HepG2 (cell line): Measurements from ENCODE around the gene SCNM1. TPM values are rescaled to one million over a fixed set of nuclear protein-coding genes. Genes with fewer than 3 reads are reported as not detected.

Experiments used
- GATAD2A ChIP-seq: IDR thresholded peaks from 2 replicates; pipeline ENCODE4 v1.6.1; 2016
- HDAC2 ChIP-seq: sonication (generic); formaldehyde crosslinking; IDR thresholded peaks from 2 replicates; pipeline ENCODE4 v1.4.0; 2020; ENCODE audit warnings: missing genetic modification reagents
- HOXD1 ChIP-seq: sonication (generic); formaldehyde crosslinking; IDR thresholded peaks from 2 replicates; pipeline ENCODE4 v1.5.0; 2020; ENCODE audit warnings: missing genetic modification reagents
- LCORL ChIP-seq, 2 experiments: fragments of 450-650 bp in 1 of 2; sonication (generic) in 1 of 2; formaldehyde crosslinking in 1 of 2; IDR thresholded peaks; 2 replicates each; pipeline versions ENCODE4 v1.5.0 to v1.6.1; 2017 to 2020; ENCODE audit warnings: antibody characterized with exemption in 1 of 2, missing genetic modification reagents in 1 of 2
- MTA1 ChIP-seq: sonication (generic); formaldehyde crosslinking; IDR thresholded peaks from 2 replicates; pipeline ENCODE4 v1.4.0; 2020; ENCODE audit warnings: missing genetic modification reagents, mild to moderate bottlenecking, borderline replicate concordance
- MXI1 ChIP-seq: IDR thresholded peaks from 3 replicates; pipeline ENCODE4 v1.6.1; 2012; ENCODE audit warnings: low read depth, low read length, inconsistent platforms, borderline replicate concordance
- TBL1XR1 ChIP-seq: fragments of 150-350 bp; IDR thresholded peaks from 2 replicates; pipeline ENCODE4 v1.6.1; 2014; ENCODE audit warnings: borderline replicate concordance, low read length; ENCODE audit not compliant: partially characterized antibody
- USF2 ChIP-seq, 2 experiments: sonication (generic) in 1 of 2; formaldehyde crosslinking in 1 of 2; IDR thresholded peaks; 2 replicates each; pipeline versions ENCODE4 v1.5.1 to v1.6.1; 2011 to 2020; ENCODE audit warnings: borderline replicate concordance in 1 of 2, low read depth in 1 of 2, low read length in 1 of 2, mild to moderate bottlenecking in 1 of 2, missing genetic modification reagents in 1 of 2, moderate library complexity in 1 of 2
- ZBTB2 ChIP-seq: sonication (generic); formaldehyde crosslinking; IDR thresholded peaks from 2 replicates; pipeline ENCODE4 v1.8.0; 2022; ENCODE audit warnings: low read depth, missing genetic modification reagents
- ZHX1 ChIP-seq: sonication (generic); formaldehyde crosslinking; IDR thresholded peaks from 2 replicates; pipeline ENCODE4 v1.8.1; 2022; ENCODE audit warnings: low read depth, mild to moderate bottlenecking, missing genetic modification reagents
- ZNF280D ChIP-seq: sonication (generic); formaldehyde crosslinking; IDR thresholded peaks from 2 replicates; pipeline ENCODE4 v1.5.1; 2020; ENCODE audit warnings: mild to moderate bottlenecking, missing genetic modification reagents
- ZNF30 ChIP-seq: sonication (generic); formaldehyde crosslinking; IDR thresholded peaks from 2 replicates; pipeline ENCODE4 v1.5.0; 2020; ENCODE audit warnings: mild to moderate bottlenecking, missing genetic modification reagents
- ZNF34 ChIP-seq: sonication (generic); formaldehyde crosslinking; IDR thresholded peaks from 2 replicates; pipeline ENCODE4 v1.4.0; 2020; ENCODE audit warnings: mild to moderate bottlenecking, missing genetic modification reagents, borderline replicate concordance
- ZNF430 ChIP-seq: sonication (generic); formaldehyde crosslinking; IDR thresholded peaks from 2 replicates; pipeline ENCODE4 v1.9.0; 2021; ENCODE audit warnings: mild to moderate bottlenecking, missing genetic modification reagents
- ZNF691 ChIP-seq: sonication (generic); formaldehyde crosslinking; IDR thresholded peaks from 2 replicates; pipeline ENCODE4 v1.4.0; 2020; ENCODE audit warnings: missing genetic modification reagents, low read depth, mild to moderate bottlenecking, borderline replicate concordance
- ZNF713 ChIP-seq: sonication (generic); formaldehyde crosslinking; IDR thresholded peaks from 2 replicates; pipeline ENCODE4 v1.4.0; 2020; ENCODE audit warnings: mild to moderate bottlenecking, missing genetic modification reagents
- ZNF782 ChIP-seq: sonication (generic); formaldehyde crosslinking; IDR thresholded peaks from 2 replicates; pipeline ENCODE4 v1.4.0; 2020; ENCODE audit warnings: missing genetic modification reagents, mild to moderate bottlenecking, borderline replicate concordance
- ZSCAN25 ChIP-seq: sonication (generic); formaldehyde crosslinking; IDR thresholded peaks from 2 replicates; pipeline ENCODE4 v1.8.0; 2022; ENCODE audit warnings: mild to moderate bottlenecking, missing genetic modification reagents
- polyA plus RNA-seq, 8 experiments: library from polyadenylated mRNA; depleted of rRNA in 3 of 8; stranded (reverse) in 7 of 8; unstranded in 1 of 8; fragments of >200 nt; fragmentation: Illumina TruSeq in 4 of 8; extraction: Trizol in 4 of 8; gene quantifications; 2 replicates each; pipeline versions ENCODE4 v1.2.1 to v1.2.3, GENCODE V29; 2011 to 2016; ENCODE audit warnings: low read depth in 4 of 8, missing spikeins in 1 of 8, mixed read lengths in 1 of 8; ENCODE audit not compliant: insufficient read depth in 1 of 8
- total RNA-seq, 5 experiments: library from RNA; depleted of rRNA; stranded (reverse); fragments of >200 nt; fragmentation: Illumina TruSeq; extraction: Trizol; gene quantifications; 2 replicates each; pipeline ENCODE4 v1.2.3, GENCODE V29; 2016; ENCODE audit warnings: low read depth in 1 of 5

SCNM1 gene
- total and polyA plus RNA-seq, 2 of the 13 experiments (the other 11 are each of a cell fraction or from before 2014, with no cell fraction given): 16.3 to 31.5 TPM

GRCh38 chr1:151165281-151165737, 635 bp upstream of the SCNM1 start (continued):
- no peak for TF ChIP-seq HDAC2 (CRISPR knock-in tag)
- no peak; the same call in 1 of the 2 replicates for TF ChIP-seq ZNF691 (CRISPR knock-in tag)
- no peak for TF ChIP-seq ZNF713
- no peak for TF ChIP-seq ZSCAN25
- no peak for TF ChIP-seq ZNF30 (CRISPR knock-in tag)
- peak; percentile 45; the same call in 1 of the 2 replicates for TF ChIP-seq ZNF280D (CRISPR knock-in tag)
- TF ChIP-seq MXI1: no peak; the same call in 2 of the 3 replicates
- peak; percentile 28; the same call in 1 of the 2 replicates for TF ChIP-seq ZNF34 (CRISPR knock-in tag)
- TF ChIP-seq GATAD2A (CRISPR knock-in tag): no peak
- TF ChIP-seq TBL1XR1: no peak
- 0 out of 2 replicates have a peak, but pooled peaks have one; percentile 1 for TF ChIP-seq ZNF430 (CRISPR knock-in tag)
- peak; percentile 48; the same call in 1 of the 2 replicates for TF ChIP-seq ZNF782 (CRISPR knock-in tag)
- TF ChIP-seq ZBTB2 (CRISPR knock-in tag): no peak
- no peak for TF ChIP-seq LCORL (IDR thresholded peaks at IDR 0.05)
- no peak for TF ChIP-seq LCORL (CRISPR knock-in tag; IDR thresholded peaks at IDR 0.05)
- TF ChIP-seq HOXD1 (CRISPR knock-in tag): no peak
- no peak for TF ChIP-seq MTA1
- TF ChIP-seq ZHX1 (CRISPR knock-in tag): no peak
- TF ChIP-seq USF2 (IDR thresholded peaks at IDR 0.05; ENCODE audit: low read depth, low read length): no peak
- 0 out of 2 replicates have a peak, but pooled peaks have one; percentile 43 for TF ChIP-seq USF2 (CRISPR knock-in tag; IDR thresholded peaks at IDR 0.05; ENCODE audit: borderline replicate concordance)
